Measurements from ENCODE around the gene NLRP2B.
"Not testable (repeated sequence)": the region's sequence is repeated elsewhere in the genome, so short reads cannot be mapped to it uniquely, and the experiment has no call there.

Gene NLRP2B

GRCh38 chrX:57651169-57651919, 28.7 kb downstream of the NLRP2B start:
- no peaks in the 10 kb centered on the region for H3K4me1 ChIP-seq (ENCODE audit: insufficient read depth, low read length)
- H3K27ac ChIP-seq (ENCODE audit: low read depth, low read length), result no peak overlapping the region
- no peaks in the 10 kb centered on the region for H3K36me3 ChIP-seq (ENCODE audit: insufficient read depth, low read length)
- no peaks in the 10 kb centered on the region for H3K27me3 ChIP-seq (ENCODE audit: control insufficient read depth in 1 of 2, insufficient read depth in 2 of 2, low read length in 2 of 2)
- H3K4me3 ChIP-seq (ENCODE audit: low read depth in 1 of 2, low read length in 2 of 2), result no peak overlapping the region
- H3K9ac ChIP-seq (ENCODE audit: low read length), result no peak overlapping the region
- peaks cover 3% of the 10 kb centered on the region for H3K9me3 ChIP-seq (ENCODE audit: low read length)

GRCh38 chrX:57647020-57647419, 33.0 kb downstream of the NLRP2B start:
- Histone ChIP-seq H3K4me1 (ENCODE audit: insufficient read depth, low read length) (no peaks in the 10 kb centered on the region), H3K9ac (ENCODE audit: low read length) (no peak overlapping the region), H3K27ac (ENCODE audit: low read depth, low read length) (no peak overlapping the region), H3K9me3 (ENCODE audit: low read length) (no peaks in the 10 kb centered on the region), H3K4me3 (ENCODE audit: low read depth in 1 of 2, low read length in 2 of 2) (no peak overlapping the region), H3K27me3 (ENCODE audit: control insufficient read depth in 1 of 2, insufficient read depth in 2 of 2, low read length in 2 of 2) (no peaks in the 10 kb centered on the region), H3K36me3 (ENCODE audit: insufficient read depth, low read length) (no peaks in the 10 kb centered on the region)

GRCh38 chrX:57643698-57644097, 36.4 kb downstream of the NLRP2B start:
- Histone ChIP-seq H3K4me3 (ENCODE audit: low read depth in 1 of 2, low read length in 2 of 2) (no peak overlapping the region), H3K36me3 (ENCODE audit: insufficient read depth, low read length) (no peaks in the 10 kb centered on the region), H3K9me3 (ENCODE audit: low read length) (no peaks in the 10 kb centered on the region), H3K4me1 (ENCODE audit: insufficient read depth, low read length) (no peaks in the 10 kb centered on the region), H3K27me3 (ENCODE audit: control insufficient read depth in 1 of 2, insufficient read depth in 2 of 2, low read length in 2 of 2) (no peaks in the 10 kb centered on the region), H3K9ac (ENCODE audit: low read length) (no peak overlapping the region), H3K27ac (ENCODE audit: low read depth, low read length) (no peak overlapping the region)

- H3K27me3 ChIP-seq (ENCODE audit: control insufficient read depth in 1 of 2, insufficient read depth in 2 of 2, low read length in 2 of 2), result no peaks in the 10 kb centered on the region
- no peak overlapping the region for H3K27ac ChIP-seq (ENCODE audit: low read depth, low read length)
- H3K9ac ChIP-seq (ENCODE audit: low read length), result no peak overlapping the region
- H3K36me3 ChIP-seq (ENCODE audit: insufficient read depth, low read length), result no peaks in the 10 kb centered on the region
- no peak overlapping the region for H3K4me3 ChIP-seq (ENCODE audit: low read depth in 1 of 2, low read length in 2 of 2)
- H3K4me1 ChIP-seq (ENCODE audit: insufficient read depth, low read length), result no peaks in the 10 kb centered on the region
- no peaks in the 10 kb centered on the region for H3K9me3 ChIP-seq (ENCODE audit: low read length)
Observed at GRCh38 chrX:57641338-57641737, 38.7 kb downstream of the NLRP2B start.

GRCh38 chrX:57640674-57641016, 39.4 kb downstream of the NLRP2B start:
- H3K9me3 ChIP-seq (ENCODE audit: low read length), result no peaks in the 10 kb centered on the region
- no peaks in the 10 kb centered on the region for H3K4me1 ChIP-seq (ENCODE audit: insufficient read depth, low read length)
- no peaks in the 10 kb centered on the region for H3K36me3 ChIP-seq (ENCODE audit: insufficient read depth, low read length)
- H3K27me3 ChIP-seq (ENCODE audit: control insufficient read depth in 1 of 2, insufficient read depth in 2 of 2, low read length in 2 of 2), result no peaks in the 10 kb centered on the region
- H3K9ac ChIP-seq (ENCODE audit: low read length), result no peak overlapping the region
- no peak overlapping the region for H3K27ac ChIP-seq (ENCODE audit: low read depth, low read length)
- no peak overlapping the region for H3K4me3 ChIP-seq (ENCODE audit: low read depth in 1 of 2, low read length in 2 of 2)

GRCh38 chrX:57629438-57629837, 50.6 kb downstream of the NLRP2B start:
- H3K4me3 ChIP-seq (ENCODE audit: low read depth in 1 of 2, low read length in 2 of 2); H3K4me1 ChIP-seq (ENCODE audit: insufficient read depth, low read length); H3K9ac ChIP-seq (ENCODE audit: low read length); H3K27me3 ChIP-seq (ENCODE audit: control insufficient read depth in 1 of 2, insufficient read depth in 2 of 2, low read length in 2 of 2); H3K36me3 ChIP-seq (ENCODE audit: insufficient read depth, low read length); H3K9me3 ChIP-seq (ENCODE audit: low read length); H3K27ac ChIP-seq (ENCODE audit: low read depth, low read length): not testable (repeated sequence)

All from muscle layer of colon (tissue), 2 donors.